HepG2 (cell line): ENCODE data around the gene DHRS4L2.

Experiments used
- CTCF ChIP-seq: sonication (generic); formaldehyde crosslinking; IDR thresholded peaks from 2 replicates; pipeline ENCODE4 v1.5.0; 2020; ENCODE audit warnings: mild to moderate bottlenecking, missing genetic modification reagents, moderate library complexity
- EZH2 ChIP-seq: conservative IDR thresholded peaks from 2 replicates; pipeline ENCODE4 v1.6.1; 2012; ENCODE audit warnings: mild to moderate bottlenecking, low read depth, low read length, moderate library complexity
- GTF2F1 ChIP-seq: fragments of 150-350 bp; IDR thresholded peaks from 2 replicates; pipeline ENCODE4 v1.6.1; 2014; ENCODE audit warnings: low read length
- HES4 ChIP-seq: sonication (generic); formaldehyde crosslinking; IDR thresholded peaks from 2 replicates; pipeline ENCODE4 v1.9.0; 2021; ENCODE audit warnings: mild to moderate bottlenecking, missing genetic modification reagents, borderline replicate concordance
- IRF1 ChIP-seq: sonication (generic); formaldehyde crosslinking; IDR thresholded peaks from 2 replicates; pipeline ENCODE4 v1.4.0; 2020; ENCODE audit warnings: low read depth, mild to moderate bottlenecking, missing genetic modification reagents
- MYC ChIP-seq: sonication (generic); formaldehyde crosslinking; IDR thresholded peaks from 2 replicates; pipeline ENCODE4 v1.9.0; 2021; ENCODE audit warnings: missing genetic modification reagents, borderline replicate concordance
- NFE2L1 ChIP-seq: sonication (generic); formaldehyde crosslinking; IDR thresholded peaks from 2 replicates; pipeline ENCODE4 v1.4.0; 2020; ENCODE audit warnings: missing genetic modification reagents, mild to moderate bottlenecking, borderline replicate concordance
- PRDM15 ChIP-seq: sonication (generic); formaldehyde crosslinking; IDR thresholded peaks from 2 replicates; pipeline ENCODE4 v1.4.0; 2020; ENCODE audit warnings: missing genetic modification reagents
- RFX5 ChIP-seq: IDR thresholded peaks from 2 replicates; pipeline ENCODE4 v1.6.1; 2011; ENCODE audit warnings: low read depth, low read length, improper control_type of control experiment
- ZFAT ChIP-seq: sonication (generic); formaldehyde crosslinking; conservative IDR thresholded peaks from 2 replicates; pipeline ENCODE4 v1.8.1; 2023; ENCODE audit warnings: missing genetic modification reagents, inconsistent platforms
- ZNF512 ChIP-seq: sonication (generic); formaldehyde crosslinking; IDR thresholded peaks from 2 replicates; pipeline ENCODE4 v1.4.0; 2020; ENCODE audit warnings: mild to moderate bottlenecking, missing genetic modification reagents

GRCh38 chr14:23941230-23941629 is 47.5 kb upstream of the DHRS4L2 start:
- TF ChIP-seq MYC (CRISPR knock-in tag) (no peak), EZH2 (no peak), ZFAT (CRISPR knock-in tag) (no peak), IRF1 (CRISPR knock-in tag) (no peak), CTCF (CRISPR knock-in tag) (no peak), HES4 (CRISPR knock-in tag) (no peak), NFE2L1 (CRISPR knock-in tag) (no peak), RFX5 (no peak), ZNF512 (CRISPR knock-in tag) (no peak), PRDM15 (CRISPR knock-in tag) (no peak), GTF2F1 (no peak)
